ENCODE data around the gene GTF2F2. TPM values are rescaled to one million over a fixed set of nuclear protein-coding genes. Genes with fewer than 3 reads are reported as not detected.
A peak's percentile ranks its signal among the peaks of the same experiment; 100 is the strongest.
"Not testable (repeated sequence)": the region's sequence is repeated elsewhere in the genome, so short reads cannot be mapped to it uniquely, and the experiment has no call there.

GTF2F2 gene
- total RNA-seq, 2 experiments from 2014 or later, result 19.9 to 25.6 TPM

GRCh38 chr13:45242070-45242469 is 121.8 kb downstream of the GTF2F2 start:
- intact Hi-C loops (cut with DNase I, micrococcal nuclease), result no loop called here
- ATAC-seq, result no peak
- no peak for DNase-seq
- Mint-ChIP-seq H3K4me3 (no peak overlapping the region), H3K27ac (no peak overlapping the region), H3K9me3 (ENCODE audit: low read depth) (no peaks in the 10 kb centered on the region), H3K36me3 (ENCODE audit: low read depth) (peaks cover 2% of the 10 kb centered on the region), H3K4me1 (peaks cover 4% of the 10 kb centered on the region), H3K27me3 (no peaks in the 10 kb centered on the region)
- ChIA-PET CTCF (interaction anchor here (0.6 to 1.2 kb wide), 3 partner anchors 17 to 205 kb away, joined by 3 read pairs; no protein-coding TSS in a partner anchor), POLR2A (no interaction called here)

GRCh38 chr13:45242524-45242923 is 122.2 kb downstream of the GTF2F2 start:
- Mint-ChIP-seq H3K27ac (no peak overlapping the region), H3K9me3 (ENCODE audit: low read depth) (no peaks in the 10 kb centered on the region), H3K36me3 (ENCODE audit: low read depth) (peaks cover 2% of the 10 kb centered on the region), H3K4me3 (no peak overlapping the region), H3K4me1 (peaks cover 4% of the 10 kb centered on the region), H3K27me3 (no peaks in the 10 kb centered on the region)
- ChIA-PET CTCF (interaction anchor here (1.0 kb wide), 1 partner anchor 43 kb away, joined by 3 read pairs; no protein-coding TSS in a partner anchor), POLR2A (no interaction called here)
- no peak for DNase-seq
- no peak for ATAC-seq
- intact Hi-C loops (cut with DNase I, micrococcal nuclease), result no loop called here

- no peaks in the 10 kb centered on the region for H3K27me3 Mint-ChIP-seq
- intact Hi-C loops (cut with DNase I, micrococcal nuclease), result no loop called here
- ChIA-PET CTCF (no interaction called here), POLR2A (no interaction called here)
- DNase-seq, result no peak
- peaks cover 4% of the 10 kb centered on the region for H3K4me1 Mint-ChIP-seq
- no peaks in the 10 kb centered on the region for H3K9me3 Mint-ChIP-seq (ENCODE audit: low read depth)
- H3K4me3 Mint-ChIP-seq, result no peak overlapping the region
- no peak overlapping the region for H3K27ac Mint-ChIP-seq
- no peak for ATAC-seq
- peaks cover 2% of the 10 kb centered on the region for H3K36me3 Mint-ChIP-seq (ENCODE audit: low read depth)
Observed at GRCh38 chr13:45243077-45243476, 122.8 kb downstream of the GTF2F2 start.

GRCh38 chr13:45244736-45245135 is 124.4 kb downstream of the GTF2F2 start:
- H3K36me3 Mint-ChIP-seq (ENCODE audit: low read depth); H3K27me3 Mint-ChIP-seq; H3K27ac Mint-ChIP-seq; POLR2A ChIA-PET; H3K9me3 Mint-ChIP-seq (ENCODE audit: low read depth); H3K4me1 Mint-ChIP-seq; ATAC-seq; DNase-seq; intact Hi-C loops (cut with DNase I, micrococcal nuclease); H3K4me3 Mint-ChIP-seq: not testable (repeated sequence)
- CTCF ChIA-PET, result interaction anchor here (0.9 kb wide), 1 partner anchor 30 kb away, joined by 3 read pairs; no protein-coding TSS in a partner anchor

GRCh38 chr13:45249662-45250061 is 129.4 kb downstream of the GTF2F2 start:
- Mint-ChIP-seq H3K27me3 (no peaks in the 10 kb centered on the region), H3K9me3 (ENCODE audit: low read depth) (no peaks in the 10 kb centered on the region), H3K4me3 (no peak overlapping the region), H3K4me1 (no peaks in the 10 kb centered on the region), H3K36me3 (ENCODE audit: low read depth) (peaks cover 14% of the 10 kb centered on the region), H3K27ac (no peak overlapping the region)
- POLR2A ChIA-PET, result interaction anchor here (0.6 kb wide), 1 partner anchor 252 kb away, joined by 4 read pairs; no protein-coding TSS in a partner anchor
- no peak for ATAC-seq
- DNase-seq, result no peak
- intact Hi-C loops (cut with DNase I, micrococcal nuclease), result no loop called here
- CTCF ChIA-PET, result interaction anchor here (1.1 to 2.2 kb wide), 3 partner anchors 9 to 203 kb away, joined by 3 to 8 read pairs (median 5); no protein-coding TSS in a partner anchor

- Mint-ChIP-seq H3K9me3 (ENCODE audit: low read depth) (no peaks in the 10 kb centered on the region), H3K4me1 (peaks cover 29% of the 10 kb centered on the region), H3K4me3 (no peak overlapping the region), H3K27ac (no peak overlapping the region), H3K27me3 (no peaks in the 10 kb centered on the region), H3K36me3 (ENCODE audit: low read depth) (peaks cover 15% of the 10 kb centered on the region)
- intact Hi-C loops (cut with DNase I, micrococcal nuclease), result no loop called here
- ChIA-PET POLR2A (no interaction called here), CTCF (no interaction called here)
- no peak for ATAC-seq
- no peak for DNase-seq
Observed at GRCh38 chr13:45254396-45254795, 134.1 kb downstream of the GTF2F2 start.

- no peak for DNase-seq
- Mint-ChIP-seq H3K9me3 (ENCODE audit: low read depth) (no peaks in the 10 kb centered on the region), H3K4me1 (peaks cover 29% of the 10 kb centered on the region), H3K27ac (no peak overlapping the region), H3K27me3 (no peaks in the 10 kb centered on the region), H3K36me3 (ENCODE audit: low read depth) (peaks cover 15% of the 10 kb centered on the region), H3K4me3 (no peak overlapping the region)
- CTCF ChIA-PET, result interaction anchor here (1.1 kb wide), 2 partner anchors 51 to 160 kb away, joined by 3 read pairs; no protein-coding TSS in a partner anchor
- POLR2A ChIA-PET, result no interaction called here
- intact Hi-C loops (cut with DNase I, micrococcal nuclease), result loop anchor here in 1 of 2 experiments (5.0 kb wide), 1 partner anchor 208 kb away; no protein-coding TSS in a partner anchor
- ATAC-seq, result no peak
Observed at GRCh38 chr13:45255247-45255987, 135.1 kb downstream of the GTF2F2 start.

- H3K27me3 Mint-ChIP-seq, result no peaks in the 10 kb centered on the region
- H3K27ac Mint-ChIP-seq, result no peak overlapping the region
- ChIA-PET POLR2A (no interaction called here), CTCF (interaction anchor here (1.0 to 1.6 kb wide), 4 partner anchors 11 to 208 kb away, joined by 3 to 4 read pairs (median 4); no protein-coding TSS in a partner anchor)
- intact Hi-C loops (cut with DNase I, micrococcal nuclease), result loop anchor here in 1 of 2 experiments (5.0 kb wide), 1 partner anchor 209 kb away; no protein-coding TSS in a partner anchor
- H3K36me3 Mint-ChIP-seq (ENCODE audit: low read depth), result peaks cover 15% of the 10 kb centered on the region
- H3K9me3 Mint-ChIP-seq (ENCODE audit: low read depth), result no peaks in the 10 kb centered on the region
- ATAC-seq (peak; percentile 26), DNase-seq (no peak)
- H3K4me1 Mint-ChIP-seq, result peaks cover 29% of the 10 kb centered on the region
- H3K4me3 Mint-ChIP-seq, result no peak overlapping the region
Observed at GRCh38 chr13:45256254-45256653, 135.9 kb downstream of the GTF2F2 start.

GRCh38 chr13:45257638-45258333 is 137.5 kb downstream of the GTF2F2 start:
- ATAC-seq, result no peak
- DNase-seq, result no peak
- no peaks in the 10 kb centered on the region for H3K9me3 Mint-ChIP-seq (ENCODE audit: low read depth)
- peaks cover 12% of the 10 kb centered on the region for H3K36me3 Mint-ChIP-seq (ENCODE audit: low read depth)
- intact Hi-C loops (cut with DNase I, micrococcal nuclease), result loop anchor here in 1 of 2 experiments (5.0 kb wide), 1 partner anchor 210 kb away; no protein-coding TSS in a partner anchor
- POLR2A ChIA-PET, result no interaction called here
- no peaks in the 10 kb centered on the region for H3K27me3 Mint-ChIP-seq
- H3K27ac Mint-ChIP-seq, result no peak overlapping the region
- CTCF ChIA-PET, result interaction anchor here (1.2 to 1.6 kb wide), 2 partner anchors 9 to 211 kb away, joined by 3 read pairs; no protein-coding TSS in a partner anchor
- no peak overlapping the region for H3K4me3 Mint-ChIP-seq
- peaks cover 29% of the 10 kb centered on the region for H3K4me1 Mint-ChIP-seq

GRCh38 chr13:45258334-45258675 is 138.0 kb downstream of the GTF2F2 start:
- H3K27ac Mint-ChIP-seq, result no peak overlapping the region
- H3K4me1 Mint-ChIP-seq, result peaks cover 29% of the 10 kb centered on the region
- peaks cover 9% of the 10 kb centered on the region for H3K36me3 Mint-ChIP-seq (ENCODE audit: low read depth)
- ChIA-PET POLR2A (no interaction called here), CTCF (interaction anchor here (1.2 kb wide), 1 partner anchor 211 kb away, joined by 3 read pairs; no protein-coding TSS in a partner anchor)
- DNase-seq (no peak), ATAC-seq (no peak)
- no peak overlapping the region for H3K4me3 Mint-ChIP-seq
- H3K27me3 Mint-ChIP-seq, result no peaks in the 10 kb centered on the region
- no peaks in the 10 kb centered on the region for H3K9me3 Mint-ChIP-seq (ENCODE audit: low read depth)
- intact Hi-C loops (cut with DNase I, micrococcal nuclease), result loop anchor here in 1 of 2 experiments (5.0 kb wide), 1 partner anchor 211 kb away; no protein-coding TSS in a partner anchor

- CTCF ChIA-PET, result interaction anchor here (1.0 kb wide), 1 partner anchor 10 kb away, joined by 3 read pairs; no protein-coding TSS in a partner anchor
- no peaks in the 10 kb centered on the region for H3K4me1 Mint-ChIP-seq
- H3K4me3 Mint-ChIP-seq, result no peak overlapping the region
- no peak overlapping the region for H3K27ac Mint-ChIP-seq
- DNase-seq, result no peak
- intact Hi-C loops (cut with DNase I, micrococcal nuclease), result no loop called here
- peaks cover 4% of the 10 kb centered on the region for H3K36me3 Mint-ChIP-seq (ENCODE audit: low read depth)
- no peaks in the 10 kb centered on the region for H3K27me3 Mint-ChIP-seq
- ATAC-seq, result no peak
- no peaks in the 10 kb centered on the region for H3K9me3 Mint-ChIP-seq (ENCODE audit: low read depth)
- POLR2A ChIA-PET, result no interaction called here
Observed at GRCh38 chr13:45267215-45267614, 146.9 kb downstream of the GTF2F2 start.
